NT2/D1 (cell line): ENCODE data around the gene SLC25A25.

Experiments used
- YY1 ChIP-seq: IDR thresholded peaks from 2 replicates; pipeline ENCODE4 v1.6.1; 2011; ENCODE audit not compliant: insufficient read length, insufficient read depth
- ZNF274 ChIP-seq: IDR thresholded peaks from 2 replicates; pipeline ENCODE4 v1.6.1; 2011; ENCODE audit warnings: mild to moderate bottlenecking, low read depth, low read length

DNA sequence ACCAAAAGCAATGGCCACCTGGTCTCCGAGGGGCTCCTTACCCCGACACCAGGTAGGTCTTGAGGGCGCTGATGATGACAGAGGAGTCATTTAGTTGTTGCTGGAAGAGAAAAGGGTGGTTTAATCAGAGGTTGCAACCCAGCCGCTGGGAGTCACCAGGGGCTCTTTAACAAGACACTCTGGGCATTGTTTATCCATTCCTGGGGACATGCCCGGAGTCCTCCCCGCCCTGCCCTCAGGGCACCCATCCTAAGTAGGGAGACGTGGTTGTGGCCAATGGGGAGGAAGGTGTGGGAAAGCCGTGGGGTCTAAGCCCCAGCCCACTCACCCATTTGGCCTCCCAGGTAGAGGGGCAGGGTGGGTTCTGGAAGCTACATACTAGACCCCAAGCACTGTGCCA is 56.4 kb downstream of the SLC25A25 start:
- TF ChIP-seq ZNF274 (no peak), YY1 (no peak)
